Kidney (tissue), 14 donors: Measurements from ENCODE around the gene KIF6. TPM values are rescaled to one million over a fixed set of nuclear protein-coding genes. Genes with fewer than 3 reads are reported as not detected.

Experiments
- DNase-seq, 5 donors: peaks; one replicate each; pipeline ENCODE4 v3.0.0-alpha.2; 2013 to 2020
- FAIRE-seq: peaks from 2 replicates; lab custom pipeline; 2012; peaks lifted over from hg19 to GRCh38; lab: Jason Lieb, UNC
- H3K27ac ChIP-seq, 2 donors: one replicate each; pipeline ENCODE4 v1.7.0; 2013; ENCODE audit warnings: low read depth in 2 of 2, low read length in 2 of 2, inconsistent platforms in 1 of 2
- H3K27me3 ChIP-seq: one replicate; pipeline ENCODE4 v1.7.1; 2013; ENCODE audit warnings: low read length, inconsistent platforms; ENCODE audit not compliant: control insufficient read depth, insufficient read depth
- H3K36me3 ChIP-seq, 3 donors: one replicate each; pipeline versions ENCODE4 v1.7.0 to v1.7.1; 2013; ENCODE audit warnings: low read length in 3 of 3, control low read depth in 1 of 3, inconsistent platforms in 1 of 3; ENCODE audit not compliant: insufficient read depth in 3 of 3, control insufficient read depth in 2 of 3
- H3K4me1 ChIP-seq, 3 donors: one replicate each; pipeline versions ENCODE4 v1.7.0 to v1.7.1; 2013; ENCODE audit warnings: low read length in 3 of 3, inconsistent platforms in 1 of 3, low read depth in 1 of 3; ENCODE audit not compliant: control insufficient read depth in 2 of 3, insufficient read depth in 2 of 3
- H3K4me3 ChIP-seq, 3 donors: one replicate each; pipeline versions ENCODE4 v1.7.0 to v1.8.1; 2013; ENCODE audit warnings: low read length in 3 of 3, control low read depth in 1 of 3, inconsistent platforms in 1 of 3
- H3K9ac ChIP-seq, 3 donors: one replicate each; pipeline versions ENCODE4 v1.7.0 to v1.7.1; 2013; ENCODE audit warnings: low read length in 3 of 3, control low read depth in 1 of 3, inconsistent platforms in 1 of 3
- H3K9me3 ChIP-seq, 3 donors: one replicate each; pipeline versions ENCODE4 v1.7.0 to v1.7.1; 2013; ENCODE audit warnings: low read length in 3 of 3, control low read depth in 1 of 3, inconsistent platforms in 1 of 3; ENCODE audit not compliant: control insufficient read depth in 2 of 3, insufficient read depth in 1 of 3
- CTCF ChIP-seq: IDR thresholded peaks from 3 replicates; pipeline ENCODE4 v1.5.1; 2012; ENCODE audit warnings: mild to moderate bottlenecking, moderate library complexity, borderline replicate concordance; ENCODE audit not compliant: insufficient read depth; ENCODE audit errors: extremely low read depth
- intact Hi-C: fragments of 100-400 bp; cut with DNase I; formaldehyde crosslinking; loops from one replicate; pipeline ENCODE4 v1.11.1; 2022
- polyA plus RNA-seq: library from polyadenylated mRNA; stranded (reverse); fragments of 350-450 nt; fragmentation: Illumina TruSeq; extraction: RNeasy Lipid Tissue Mini Kit (QIAGEN cat#74804); gene quantifications from one replicate; pipeline ENCODE4 v1.2.3, GENCODE V29; 2014; ENCODE audit warnings: low read depth, low replicate concordance; ENCODE audit not compliant: insufficient read depth
- total RNA-seq: library from RNA; stranded (reverse); fragmentation: NEBNext Ultra II Directional; extraction: Animal tissue kit (Norgen Biotek cat#: 25700); gene quantifications from one replicate; pipeline ENCODE4 v1.2.1, GENCODE V29; 2021
- donor health status: control.
- donor health status: control.
- donor health status: control.
- donor health status: control.
- donor health status: control.
- donor health status: DM: yes; HTN: yes; CAD: no.
- donor health status: Normal renal cell carcinoma (clear cell type).

Gene KIF6
- total and polyA plus RNA-seq, 2 donors from 2014 or later = 1.7 to 2.9 TPM

- H3K4me1 ChIP-seq = no peaks in the 10 kb centered on the region
- no peak overlapping the region for H3K4me3 ChIP-seq
- H3K9me3 ChIP-seq = no peaks in the 10 kb centered on the region
- intact Hi-C loops = no loop called here
- DNase-seq = no peak
- no peak for TF ChIP-seq CTCF
- H3K27ac ChIP-seq = no peak overlapping the region
- no peaks in the 10 kb centered on the region for H3K36me3 ChIP-seq
- no peak for FAIRE-seq
- H3K9ac ChIP-seq = no peak overlapping the region
- no peaks in the 10 kb centered on the region for H3K27me3 ChIP-seq
These were observed 58.3 kb downstream of the KIF6 start for GRCh38 chr6:39666706-39667489.

GRCh38 chr6:39665861-39666260, 59.3 kb downstream of the KIF6 start:
- DNase-seq (no peak), FAIRE-seq (no peak)
- intact Hi-C loops = no loop called here

GRCh38 chr6:39664173-39664572, 61.0 kb downstream of the KIF6 start:
- intact Hi-C loops = no loop called here
- DNase-seq = no peak
- no peaks in the 10 kb centered on the region for H3K9me3 ChIP-seq
- H3K36me3 ChIP-seq = no peaks in the 10 kb centered on the region
- FAIRE-seq = no peak
- no peak overlapping the region for H3K9ac ChIP-seq
- H3K27me3 ChIP-seq = no peaks in the 10 kb centered on the region
- no peak overlapping the region for H3K27ac ChIP-seq
- TF ChIP-seq CTCF = no peak
- no peaks in the 10 kb centered on the region for H3K4me1 ChIP-seq
- no peak overlapping the region for H3K4me3 ChIP-seq

More at GRCh38 chr6:39665861-39666260, 59.3 kb downstream of the KIF6 start:
- no peaks in the 10 kb centered on the region for H3K4me1 ChIP-seq
- no peak overlapping the region for H3K27ac ChIP-seq
- no peaks in the 10 kb centered on the region for H3K9me3 ChIP-seq
- no peaks in the 10 kb centered on the region for H3K27me3 ChIP-seq
- H3K9ac ChIP-seq = no peak overlapping the region
- H3K4me3 ChIP-seq = no peak overlapping the region
- no peak for TF ChIP-seq CTCF
- no peaks in the 10 kb centered on the region for H3K36me3 ChIP-seq
